ENCODE data around the gene CUL7. TPM values are rescaled to one million over a fixed set of nuclear protein-coding genes. Genes with fewer than 3 reads are reported as not detected.

CUL7 gene
- total RNA-seq, 1 donor from 2014 or later: 20.9 TPM

- ATAC-seq (no peak), DNase-seq (ENCODE audit: low spot score) (no peak)
- intact Hi-C loops (cut with DNase I): no loop called here
These were observed 60.2 kb downstream of the CUL7 start for GRCh38 chr6:42993445-42993844.

GRCh38 chr6:42989923-42990322, 63.7 kb downstream of the CUL7 start:
- no peak for ATAC-seq
- DNase-seq (ENCODE audit: low spot score): no peak
- intact Hi-C loops (cut with DNase I): no loop called here

- intact Hi-C loops (cut with DNase I): no loop called here
- no peak for DNase-seq (ENCODE audit: low spot score)
These were observed 65.1 kb downstream of the CUL7 start for GRCh38 chr6:42988486-42989020.

More at GRCh38 chr6:42988486-42989020, 65.1 kb downstream of the CUL7 start:
- ATAC-seq: peak; percentile 6

Other genes starting within 250 kb of the CUL7 start
- gene RPL7L1, start 174.2 kb downstream of the CUL7 start, total RNA-seq: 51.6 TPM
- gene PTCRA, start 137.8 kb downstream of the CUL7 start, total RNA-seq: 0.40 TPM
- 44.9 TPM for gene CNPY3, start 124.4 kb downstream of the CUL7 start, total RNA-seq
- 1.8 TPM for gene GNMT, start 93.1 kb downstream of the CUL7 start, total RNA-seq
- gene PEX6, start 74.7 kb downstream of the CUL7 start, total RNA-seq: 20.4 TPM
- gene PPP2R5D, start 69.3 kb downstream of the CUL7 start, total RNA-seq: 31.1 TPM
- gene MEA1, start 39.9 kb downstream of the CUL7 start, total RNA-seq: 46.0 TPM
- gene KLHDC3, start 39.6 kb downstream of the CUL7 start, total RNA-seq: 53.4 TPM
- gene RRP36, start 32.2 kb downstream of the CUL7 start, total RNA-seq: 34.6 TPM
- 40.4 TPM for gene MRPL2, start 5.6 kb upstream of the CUL7 start, total RNA-seq
- gene KLC4, start 5.8 kb upstream of the CUL7 start, total RNA-seq: 35.5 TPM
- gene PTK7, start 22.5 kb upstream of the CUL7 start, total RNA-seq: 11.0 TPM
- gene SRF, start 117.4 kb upstream of the CUL7 start, total RNA-seq: 32.6 TPM
- 42.9 TPM for gene CUL9, start 128.3 kb upstream of the CUL7 start, total RNA-seq
- 45.9 TPM for gene DNPH1, start 175.6 kb upstream of the CUL7 start, total RNA-seq
- 0.04 TPM for gene TTBK1, start 189.6 kb upstream of the CUL7 start, total RNA-seq
- gene SLC22A7, start 244.4 kb upstream of the CUL7 start, total RNA-seq: not detected

All from sciatic nerve (tissue), 2 donors.